22Rv1 (cell line): Measurements from ENCODE around the gene RAD52.

Experiments used
- ZFX ChIP-seq: fragments of 450-650 bp; IDR thresholded peaks from 2 replicates; pipeline ENCODE4 v1.6.1; 2017; ENCODE audit warnings: antibody characterized with exemption, borderline replicate concordance
- TF ChIP-seq, protein P1 (sequence below): fragments of 450-650 bp; IDR thresholded peaks from 2 replicates; pipeline ENCODE4 v1.5.1; 2017; ENCODE audit warnings: mild to moderate bottlenecking

DNA sequence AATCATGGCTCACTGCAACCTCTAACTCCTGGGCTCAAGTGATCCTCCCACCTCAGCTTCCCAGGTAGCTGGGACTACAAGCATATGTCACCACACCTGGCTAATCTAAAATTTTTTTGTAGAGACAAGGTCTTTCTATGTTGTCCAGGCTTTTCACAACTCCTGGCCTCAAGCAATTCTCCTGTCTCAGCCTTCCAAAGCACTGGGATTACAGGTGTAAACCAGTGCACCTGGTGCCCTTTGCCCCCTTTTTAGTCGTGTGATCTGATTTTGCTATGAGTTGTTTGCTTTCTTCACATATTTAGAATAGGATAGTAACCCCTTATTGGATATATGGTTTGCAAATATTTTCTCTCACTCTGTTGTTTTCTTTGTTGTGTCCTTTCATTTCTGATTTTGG is 1.7 kb upstream of the RAD52 start:
- TF ChIP-seq, protein P1, sequence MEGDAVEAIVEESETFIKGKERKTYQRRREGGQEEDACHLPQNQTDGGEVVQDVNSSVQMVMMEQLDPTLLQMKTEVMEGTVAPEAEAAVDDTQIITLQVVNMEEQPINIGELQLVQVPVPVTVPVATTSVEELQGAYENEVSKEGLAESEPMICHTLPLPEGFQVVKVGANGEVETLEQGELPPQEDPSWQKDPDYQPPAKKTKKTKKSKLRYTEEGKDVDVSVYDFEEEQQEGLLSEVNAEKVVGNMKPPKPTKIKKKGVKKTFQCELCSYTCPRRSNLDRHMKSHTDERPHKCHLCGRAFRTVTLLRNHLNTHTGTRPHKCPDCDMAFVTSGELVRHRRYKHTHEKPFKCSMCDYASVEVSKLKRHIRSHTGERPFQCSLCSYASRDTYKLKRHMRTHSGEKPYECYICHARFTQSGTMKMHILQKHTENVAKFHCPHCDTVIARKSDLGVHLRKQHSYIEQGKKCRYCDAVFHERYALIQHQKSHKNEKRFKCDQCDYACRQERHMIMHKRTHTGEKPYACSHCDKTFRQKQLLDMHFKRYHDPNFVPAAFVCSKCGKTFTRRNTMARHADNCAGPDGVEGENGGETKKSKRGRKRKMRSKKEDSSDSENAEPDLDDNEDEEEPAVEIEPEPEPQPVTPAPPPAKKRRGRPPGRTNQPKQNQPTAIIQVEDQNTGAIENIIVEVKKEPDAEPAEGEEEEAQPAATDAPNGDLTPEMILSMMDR, result no peak
- no peak for TF ChIP-seq ZFX
